AG20443 (cell line): ENCODE measurements around the gene TRIM43.
"Not testable (repeated sequence)": the region's sequence is repeated elsewhere in the genome, so short reads cannot be mapped to it uniquely, and the experiment has no call there.

Experiments
- DNase-seq: peaks from one replicate; pipeline ENCODE4 v3.0.0; 2012; ENCODE audit warnings: low spot score, mixed read lengths

Gene TRIM43

DNA sequence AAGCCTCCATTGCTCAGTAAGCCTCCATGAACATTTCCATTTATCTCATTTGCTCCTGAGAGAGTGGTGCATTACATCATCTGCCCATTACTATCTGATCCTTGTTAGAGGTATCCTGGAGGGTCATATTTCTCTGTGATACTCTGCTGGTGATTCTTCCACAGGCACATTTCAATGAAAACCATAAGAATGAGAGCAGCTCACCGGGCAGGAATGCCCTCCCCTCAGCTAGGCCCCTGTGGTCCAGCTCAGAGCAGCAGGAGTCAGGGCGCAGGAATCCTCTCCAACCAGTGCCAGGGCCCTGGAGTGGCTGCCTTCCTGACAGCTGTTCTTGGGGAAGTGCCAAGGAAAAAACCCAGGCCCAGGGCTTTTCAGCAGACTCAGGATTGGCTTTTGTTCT is 50.0 kb downstream of the TRIM43 start:
- DNase-seq, result not testable (repeated sequence)

DNA sequence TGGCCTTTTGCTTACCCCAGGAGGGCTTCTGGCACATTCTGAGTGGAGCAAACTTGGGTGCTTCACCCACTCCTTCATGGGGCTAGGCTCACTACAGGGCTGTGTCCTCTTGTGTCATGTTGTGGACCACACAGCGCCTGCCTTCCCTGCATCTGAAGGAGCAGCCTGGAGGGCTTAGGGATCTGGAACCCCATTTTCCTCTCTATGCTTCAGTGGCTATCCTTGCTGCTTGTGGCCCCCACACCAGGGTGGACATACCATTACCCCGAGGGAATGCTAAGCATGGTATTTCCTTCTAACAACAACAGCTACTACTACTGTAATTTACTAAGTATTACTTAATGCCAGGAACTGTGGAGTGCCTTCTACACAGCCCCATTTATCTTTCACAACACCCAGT is 50.6 kb downstream of the TRIM43 start:
- not testable (repeated sequence) for DNase-seq

DNA sequence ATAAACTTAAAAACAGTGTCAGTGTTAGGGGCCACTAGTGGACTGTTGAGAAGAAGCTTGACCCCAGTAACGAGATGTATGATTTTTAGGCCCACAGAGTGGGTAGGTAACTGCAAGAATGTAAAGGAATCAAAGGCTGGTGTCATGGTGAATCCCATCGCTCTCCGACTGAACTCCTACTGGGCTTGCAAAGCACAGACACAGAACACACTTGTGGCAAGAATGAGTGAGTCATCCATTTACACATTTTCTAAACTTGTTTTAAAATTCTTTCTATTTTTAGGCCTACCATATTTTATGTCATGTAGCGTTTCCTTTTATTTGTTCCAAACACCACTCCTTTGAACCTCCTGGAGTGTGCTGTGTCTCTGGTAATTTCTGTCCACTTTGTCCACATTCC is 51.1 kb downstream of the TRIM43 start:
- DNase-seq, result not testable (repeated sequence)

DNA sequence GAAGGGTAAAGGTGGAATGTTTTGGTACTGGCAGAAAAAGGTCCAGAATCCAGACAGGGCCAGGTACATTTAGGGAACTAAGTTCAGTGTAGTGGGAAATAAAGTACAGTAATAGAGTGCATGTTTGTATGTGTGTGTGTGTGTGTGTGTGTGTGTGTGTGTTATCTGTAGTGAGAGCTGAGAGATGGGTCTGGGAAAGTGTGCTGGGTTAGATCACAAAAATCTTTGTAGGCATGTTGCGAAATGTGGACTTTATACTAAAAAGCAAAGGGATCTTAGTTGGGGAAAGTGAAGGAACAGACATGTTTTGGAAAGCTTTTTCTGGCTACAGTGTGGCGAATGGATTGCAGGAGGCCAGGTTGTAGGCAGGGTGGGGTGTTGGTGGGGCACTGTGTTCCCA is 53.5 kb downstream of the TRIM43 start:
- DNase-seq, result not testable (repeated sequence)

DNA sequence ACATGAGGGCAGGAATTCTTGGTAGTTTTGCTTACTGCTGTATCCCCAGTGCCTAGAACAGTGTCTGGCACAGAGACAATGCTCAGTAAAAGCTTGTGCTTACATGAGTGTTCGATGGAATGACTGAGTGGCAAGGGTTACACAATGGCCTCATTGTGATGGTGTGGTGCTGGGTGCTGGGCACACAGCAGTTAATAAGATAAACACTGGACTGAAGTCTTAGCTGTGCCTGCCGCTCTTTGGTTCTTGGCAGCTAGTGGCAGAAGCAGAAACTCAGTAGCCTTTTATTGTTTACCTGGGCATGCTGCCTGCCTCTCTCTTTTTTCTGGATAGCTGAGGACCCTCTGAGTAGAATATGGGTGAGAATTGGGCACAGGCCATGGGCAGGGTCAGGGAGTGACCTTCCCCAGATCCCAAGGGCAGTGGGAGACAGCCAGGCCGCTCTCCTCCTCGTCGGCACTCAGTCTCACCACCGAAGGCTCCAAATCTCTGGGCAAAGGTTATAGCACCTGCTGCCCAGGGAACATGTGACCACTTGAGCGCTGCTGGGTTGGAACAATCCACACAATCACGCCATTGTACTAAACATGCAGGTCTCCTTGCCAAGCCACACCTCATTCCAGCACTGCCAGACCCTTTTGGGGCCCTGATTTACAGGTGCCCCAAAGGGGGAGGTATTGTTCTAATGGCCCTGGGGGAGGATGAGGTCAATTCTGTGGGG is 54.6 kb downstream of the TRIM43 start:
- not testable (repeated sequence) for DNase-seq

DNA sequence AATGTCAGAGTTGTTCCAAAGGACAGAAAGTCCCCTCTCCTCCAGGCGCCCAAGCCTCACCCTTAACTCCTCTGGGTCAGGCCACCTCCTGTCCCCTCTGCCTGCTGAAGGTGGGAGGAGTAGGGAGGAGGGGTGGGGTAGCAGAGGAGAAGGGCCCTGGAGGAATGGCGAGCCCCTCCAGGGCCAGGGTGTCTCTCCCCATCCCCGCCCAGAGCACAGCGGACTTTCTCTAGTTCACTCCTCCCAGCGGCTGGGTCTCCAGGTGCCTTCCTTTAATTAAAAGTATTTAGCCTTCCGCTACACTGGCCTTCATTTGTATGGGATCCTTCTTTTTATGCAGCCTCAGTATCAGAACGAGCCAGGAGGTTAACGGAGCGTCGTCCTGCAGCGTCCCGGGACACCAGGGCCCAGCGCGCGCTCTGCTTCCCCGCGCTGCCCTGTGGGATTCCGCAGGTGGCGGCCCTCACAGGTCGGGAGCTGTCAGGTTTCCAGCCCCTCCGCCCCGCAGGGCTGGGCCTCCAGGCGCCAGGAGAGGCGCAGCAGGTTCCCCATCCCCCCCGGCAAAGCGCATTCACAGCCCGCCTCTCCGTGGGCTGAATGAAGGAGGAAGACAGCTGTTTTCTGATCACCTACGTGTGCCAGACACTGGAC is 57.2 kb downstream of the TRIM43 start:
- DNase-seq, result not testable (repeated sequence)
